Left ventricle myocardium inferior (tissue), 1 donor: Measurements from ENCODE around the gene MGP. TPM values are rescaled to one million over a fixed set of nuclear protein-coding genes. Genes with fewer than 3 reads are reported as not detected.
A peak's percentile ranks its signal among the peaks of the same experiment; 100 is the strongest.

Experiments used
- DNase-seq: peaks from one replicate; pipeline ENCODE4 v3.0.0-alpha.2; 2020
- H3K27ac ChIP-seq: fragments of 200-600 bp; replicated peaks from 2 replicates; pipeline ENCODE4 v1.8.0; 2021
- H3K27me3 ChIP-seq: fragments of 200-600 bp; 2 replicates; pipeline ENCODE4 v1.8.0; 2021; ENCODE audit warnings: low read depth
- H3K36me3 ChIP-seq: fragments of 200-600 bp; 2 replicates; pipeline ENCODE4 v1.8.0; 2021
- H3K4me1 ChIP-seq: fragments of 200-600 bp; 2 replicates; pipeline ENCODE4 v1.8.0; 2021
- H3K4me3 ChIP-seq: fragments of 200-600 bp; 2 replicates; pipeline ENCODE4 v1.8.0; 2021; ENCODE audit warnings: mild to moderate bottlenecking, moderate library complexity
- H3K9me3 ChIP-seq: fragments of 200-600 bp; replicated peaks from 2 replicates; pipeline ENCODE4 v1.8.0; 2021
- intact Hi-C: fragments of 100-400 bp; cut with micrococcal nuclease; formaldehyde crosslinking; loops from one replicate; pipeline ENCODE4 v1.11.0; 2022
- long read RNA-seq: library from polyadenylated mRNA; unstranded; transcript quantifications from one replicate; pipeline ENCODE4 v2.0.0, GENCODE V29; 2021
- total RNA-seq: library from RNA; stranded (reverse); fragmentation: NEBNext Ultra II Directional; extraction: Animal tissue kit (Norgen Biotek cat#: 25700); gene quantifications from one replicate; pipeline ENCODE4 v1.2.1, GENCODE V29; 2021
- TF ChIP-seq, protein P1 (sequence below): fragments of 200-600 bp; IDR thresholded peaks from 2 replicates; pipeline ENCODE4 v1.8.0; 2021; ENCODE audit warnings: antibody characterized with exemption, mild to moderate bottlenecking, borderline replicate concordance
- donor health status: DM: no; HTN: yes; CAD: no; lungs with severe emphysema.

MGP gene
- 497 TPM for total RNA-seq
- long read RNA-seq, transcript MGP-203 (4 exons, 1,405 nt), result major isoform, 71 of 76 reads
- long read RNA-seq, partial matches to known transcripts, result 0 of 76 reads
- long read RNA-seq, other reads (novel, unspliced or antisense), result 4 of 76 reads

DNA sequence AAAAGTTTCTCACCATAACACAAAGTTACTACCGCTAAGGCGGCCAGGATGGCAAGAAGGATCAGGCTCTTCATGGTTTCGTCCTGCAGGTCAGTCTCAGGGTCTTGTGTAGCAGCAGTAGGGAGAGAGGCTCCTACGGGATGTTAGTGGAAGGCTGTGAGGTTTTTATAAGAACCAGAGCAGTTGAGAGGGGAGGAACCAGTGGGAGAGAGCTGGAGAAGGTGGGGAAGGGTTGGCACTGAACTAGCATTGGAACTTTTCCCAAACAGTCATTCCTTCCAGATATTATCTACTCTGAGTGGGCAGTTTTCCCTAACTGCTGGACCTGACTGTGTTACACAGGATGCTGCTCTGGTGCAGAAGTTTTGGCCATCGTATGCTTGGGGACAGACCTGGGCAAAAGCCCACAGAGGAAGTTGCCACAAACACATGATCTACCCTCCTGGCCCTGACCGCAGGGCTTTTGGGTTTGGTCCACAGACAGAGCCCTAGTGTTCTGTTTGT, at the start of gene MGP:
Gene MGP (minus strand): TSS at position 137 of the 504 bp plus-strand sequence. CDS start 63 bp downstream, at position 74.
- intact Hi-C loops, result no loop called here

DNA sequence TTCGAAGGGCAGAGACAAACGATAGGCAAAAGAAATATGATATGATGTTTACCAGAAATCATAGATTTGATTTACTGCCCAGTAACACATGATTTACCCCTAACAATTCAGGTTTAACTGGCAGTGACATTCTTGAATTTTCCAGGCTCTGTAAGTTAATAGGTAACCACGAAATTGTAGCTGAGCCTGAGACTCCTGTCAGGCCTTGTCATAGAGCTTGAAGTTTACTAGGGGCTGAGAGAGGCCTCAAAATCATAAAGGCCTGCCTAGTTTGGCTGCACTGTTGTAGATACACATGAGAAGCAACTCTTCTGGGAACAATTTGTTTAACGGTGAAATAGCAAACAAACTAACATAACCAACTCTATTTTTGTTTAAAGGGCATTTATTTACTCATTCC, 49.4 kb upstream of the MGP start:
- no peak for DNase-seq
- intact Hi-C loops, result no loop called here
- Histone ChIP-seq H3K27ac (no peak overlapping the region), H3K36me3 (no peaks in the 10 kb centered on the region), H3K4me3 (no peak overlapping the region), H3K9me3 (no peaks in the 10 kb centered on the region), H3K4me1 (peaks cover 4% of the 10 kb centered on the region), H3K27me3 (no peaks in the 10 kb centered on the region)
- TF ChIP-seq, protein P1, sequence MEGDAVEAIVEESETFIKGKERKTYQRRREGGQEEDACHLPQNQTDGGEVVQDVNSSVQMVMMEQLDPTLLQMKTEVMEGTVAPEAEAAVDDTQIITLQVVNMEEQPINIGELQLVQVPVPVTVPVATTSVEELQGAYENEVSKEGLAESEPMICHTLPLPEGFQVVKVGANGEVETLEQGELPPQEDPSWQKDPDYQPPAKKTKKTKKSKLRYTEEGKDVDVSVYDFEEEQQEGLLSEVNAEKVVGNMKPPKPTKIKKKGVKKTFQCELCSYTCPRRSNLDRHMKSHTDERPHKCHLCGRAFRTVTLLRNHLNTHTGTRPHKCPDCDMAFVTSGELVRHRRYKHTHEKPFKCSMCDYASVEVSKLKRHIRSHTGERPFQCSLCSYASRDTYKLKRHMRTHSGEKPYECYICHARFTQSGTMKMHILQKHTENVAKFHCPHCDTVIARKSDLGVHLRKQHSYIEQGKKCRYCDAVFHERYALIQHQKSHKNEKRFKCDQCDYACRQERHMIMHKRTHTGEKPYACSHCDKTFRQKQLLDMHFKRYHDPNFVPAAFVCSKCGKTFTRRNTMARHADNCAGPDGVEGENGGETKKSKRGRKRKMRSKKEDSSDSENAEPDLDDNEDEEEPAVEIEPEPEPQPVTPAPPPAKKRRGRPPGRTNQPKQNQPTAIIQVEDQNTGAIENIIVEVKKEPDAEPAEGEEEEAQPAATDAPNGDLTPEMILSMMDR, result no peak

More for the DNA sequence above, at the start of gene MGP:
- Histone ChIP-seq H3K4me1 (peaks cover 39% of the 10 kb centered on the region), H3K36me3 (peaks cover 16% of the 10 kb centered on the region), H3K4me3 (peak within 1 kb of the TSS; percentile 62), H3K27me3 (no peaks in the 10 kb centered on the region), H3K9me3 (no peaks in the 10 kb centered on the region), H3K27ac (peak within 1 kb of the TSS; percentile 83)
- no peak for DNase-seq
- TF ChIP-seq, protein P1, result no peak

GRCh38 chr12:14934511-14934910, 48.9 kb upstream of the MGP start:
- Histone ChIP-seq H3K4me1 (peaks cover 8% of the 10 kb centered on the region), H3K27ac (no peak overlapping the region), H3K36me3 (no peaks in the 10 kb centered on the region), H3K27me3 (no peaks in the 10 kb centered on the region), H3K4me3 (no peak overlapping the region), H3K9me3 (no peaks in the 10 kb centered on the region)
- intact Hi-C loops, result no loop called here
- TF ChIP-seq, protein P1, result no peak
- DNase-seq, result no peak

DNA sequence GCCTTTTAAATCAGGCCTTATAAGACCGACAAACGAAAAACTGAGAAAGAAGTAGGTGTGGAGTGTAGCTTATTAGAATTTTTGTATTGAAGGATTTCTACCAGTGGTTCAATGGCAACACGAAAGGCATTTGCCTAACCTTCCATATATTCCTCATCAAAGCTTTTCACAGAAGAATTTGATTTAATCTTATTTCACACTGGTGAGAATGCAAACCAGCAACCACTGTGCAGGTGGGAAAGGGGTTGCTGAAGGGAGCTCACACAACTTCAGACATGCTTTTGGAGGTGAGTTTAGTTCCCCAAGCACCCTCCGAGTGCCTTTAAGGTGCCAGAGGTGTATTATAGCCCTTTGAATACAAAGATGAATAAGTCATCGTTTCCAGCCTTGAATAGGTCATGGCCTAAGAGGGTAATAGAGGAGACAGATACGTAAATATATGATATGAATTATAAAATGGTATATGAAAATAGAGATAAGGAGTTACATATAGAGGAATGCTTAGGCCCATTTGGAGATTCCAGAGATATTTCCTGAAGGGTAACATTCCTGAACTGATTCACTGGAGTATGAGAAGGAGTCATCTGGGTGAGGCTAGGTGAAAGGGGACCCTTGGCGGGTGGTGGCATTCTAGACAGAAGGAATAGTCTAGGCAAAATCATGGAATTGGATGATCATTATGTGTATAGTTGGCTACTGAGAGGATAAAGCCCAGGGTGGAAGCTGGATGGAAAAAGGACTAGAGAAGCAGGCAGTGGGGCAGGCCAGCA, 46.3 kb upstream of the MGP start:
- no peak for DNase-seq
- H3K9me3 ChIP-seq, result no peaks in the 10 kb centered on the region
- H3K27ac ChIP-seq, result no peak overlapping the region
- H3K4me3 ChIP-seq, result no peak overlapping the region
- H3K27me3 ChIP-seq, result no peaks in the 10 kb centered on the region
- H3K36me3 ChIP-seq, result no peaks in the 10 kb centered on the region
- TF ChIP-seq, protein P1, result no peak
- H3K4me1 ChIP-seq, result peaks cover 18% of the 10 kb centered on the region
- intact Hi-C loops, result no loop called here

- H3K9me3 ChIP-seq, result no peaks in the 10 kb centered on the region
- no peak overlapping the region for H3K4me3 ChIP-seq
- peaks cover 18% of the 10 kb centered on the region for H3K4me1 ChIP-seq
- no peaks in the 10 kb centered on the region for H3K27me3 ChIP-seq
- TF ChIP-seq, protein P1, result no peak
- intact Hi-C loops, result no loop called here
- H3K27ac ChIP-seq, result no peak overlapping the region
- no peaks in the 10 kb centered on the region for H3K36me3 ChIP-seq
- no peak for DNase-seq
Measured at GRCh38 chr12:14931359-14931758, 45.7 kb upstream of the MGP start.
